ENCODE data around the gene SP4.

SP4 gene

GRCh38 chr7:21443149-21443841 lies 15.4 kb downstream of the SP4 start:
- no peak overlapping the region for H3K4me3 ChIP-seq (ENCODE audit: insufficient read depth, low read depth, low read length)
- H3K27me3 ChIP-seq (ENCODE audit: control insufficient read depth, insufficient read depth, low read length, poor library complexity, severe bottlenecking): no peaks in the 10 kb centered on the region
- no peak overlapping the region for H3K27ac ChIP-seq (ENCODE audit: insufficient read depth, low read depth, low read length, poor library complexity, severe bottlenecking)
- no peaks in the 10 kb centered on the region for H3K9me3 ChIP-seq (ENCODE audit: control insufficient read depth, low read length)
- 96% methylated on average over 7 of the region's 7 CpGs for WGBS, 2 experiments
- H3K4me1 ChIP-seq (ENCODE audit: control insufficient read depth, insufficient read depth, low read length): no peaks in the 10 kb centered on the region
- peaks cover 12% of the 10 kb centered on the region for H3K36me3 ChIP-seq (ENCODE audit: control insufficient read depth, insufficient read depth, low read length)

- H3K36me3 ChIP-seq (ENCODE audit: control insufficient read depth, insufficient read depth, low read length): peaks cover 36% of the 10 kb centered on the region
- no peak overlapping the region for H3K27ac ChIP-seq (ENCODE audit: insufficient read depth, low read depth, low read length, poor library complexity, severe bottlenecking)
- H3K4me1 ChIP-seq (ENCODE audit: control insufficient read depth, insufficient read depth, low read length): no peaks in the 10 kb centered on the region
- H3K27me3 ChIP-seq (ENCODE audit: control insufficient read depth, insufficient read depth, low read length, poor library complexity, severe bottlenecking): no peaks in the 10 kb centered on the region
- peaks cover 10% of the 10 kb centered on the region for H3K9me3 ChIP-seq (ENCODE audit: control insufficient read depth, low read length)
- WGBS, 2 experiments: 84 to 85% methylated on average over 6 of the region's 6 CpGs
- H3K4me3 ChIP-seq (ENCODE audit: insufficient read depth, low read depth, low read length): no peak overlapping the region
Measured at GRCh38 chr7:21448974-21449373, 21.1 kb downstream of the SP4 start.

DNA sequence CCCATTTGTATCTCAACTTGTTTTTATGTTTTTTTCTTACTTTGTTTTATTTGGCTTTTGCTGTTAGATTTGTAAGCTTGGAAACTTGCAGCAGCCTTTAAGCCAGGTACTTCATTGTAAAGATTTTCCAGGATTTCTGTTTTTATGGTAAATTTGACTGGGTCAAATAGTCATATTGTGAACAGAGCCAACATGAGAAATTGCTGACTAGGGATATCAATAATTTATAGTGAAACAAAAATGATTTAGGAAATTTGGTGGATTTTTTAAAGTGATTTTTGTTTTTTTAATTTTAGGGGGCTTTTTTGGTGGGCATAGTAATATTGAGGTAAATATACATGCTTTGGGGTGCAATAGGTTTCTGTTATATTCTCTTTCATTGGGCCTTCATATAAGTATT lies 22.2 kb downstream of the SP4 start:
- Histone ChIP-seq H3K4me3 (ENCODE audit: insufficient read depth, low read depth, low read length) (no peak overlapping the region), H3K9me3 (ENCODE audit: control insufficient read depth, low read length) (peaks cover 16% of the 10 kb centered on the region), H3K27me3 (ENCODE audit: control insufficient read depth, insufficient read depth, low read length, poor library complexity, severe bottlenecking) (no peaks in the 10 kb centered on the region), H3K4me1 (ENCODE audit: control insufficient read depth, insufficient read depth, low read length) (no peaks in the 10 kb centered on the region), H3K27ac (ENCODE audit: insufficient read depth, low read depth, low read length, poor library complexity, severe bottlenecking) (no peak overlapping the region), H3K36me3 (ENCODE audit: control insufficient read depth, insufficient read depth, low read length) (peaks cover 30% of the 10 kb centered on the region)

GRCh38 chr7:21450941-21451340 lies 23.1 kb downstream of the SP4 start:
- 96% methylated on average over 5 of the region's 5 CpGs for WGBS, 2 experiments
- Histone ChIP-seq H3K4me1 (ENCODE audit: control insufficient read depth, insufficient read depth, low read length) (no peaks in the 10 kb centered on the region), H3K27ac (ENCODE audit: insufficient read depth, low read depth, low read length, poor library complexity, severe bottlenecking) (no peak overlapping the region), H3K36me3 (ENCODE audit: control insufficient read depth, insufficient read depth, low read length) (peaks cover 33% of the 10 kb centered on the region), H3K4me3 (ENCODE audit: insufficient read depth, low read depth, low read length) (no peak overlapping the region), H3K9me3 (ENCODE audit: control insufficient read depth, low read length) (peaks cover 16% of the 10 kb centered on the region), H3K27me3 (ENCODE audit: control insufficient read depth, insufficient read depth, low read length, poor library complexity, severe bottlenecking) (no peaks in the 10 kb centered on the region)

GRCh38 chr7:21454182-21454581 lies 26.3 kb downstream of the SP4 start:
- H3K9me3 ChIP-seq (ENCODE audit: control insufficient read depth, low read length): peaks cover 12% of the 10 kb centered on the region
- peaks cover 28% of the 10 kb centered on the region for H3K36me3 ChIP-seq (ENCODE audit: control insufficient read depth, insufficient read depth, low read length)
- H3K4me1 ChIP-seq (ENCODE audit: control insufficient read depth, insufficient read depth, low read length): no peaks in the 10 kb centered on the region
- no peaks in the 10 kb centered on the region for H3K27me3 ChIP-seq (ENCODE audit: control insufficient read depth, insufficient read depth, low read length, poor library complexity, severe bottlenecking)
- H3K4me3 ChIP-seq (ENCODE audit: insufficient read depth, low read depth, low read length): no peak overlapping the region
- no peak overlapping the region for H3K27ac ChIP-seq (ENCODE audit: insufficient read depth, low read depth, low read length, poor library complexity, severe bottlenecking)

- H3K36me3 ChIP-seq (ENCODE audit: control insufficient read depth, insufficient read depth, low read length): peaks cover 31% of the 10 kb centered on the region
- peaks cover 12% of the 10 kb centered on the region for H3K9me3 ChIP-seq (ENCODE audit: control insufficient read depth, low read length)
- no peak overlapping the region for H3K27ac ChIP-seq (ENCODE audit: insufficient read depth, low read depth, low read length, poor library complexity, severe bottlenecking)
- H3K4me3 ChIP-seq (ENCODE audit: insufficient read depth, low read depth, low read length): no peak overlapping the region
- WGBS, 2 experiments: 90 to 100% methylated on average over 1 of the region's 1 CpG
- H3K27me3 ChIP-seq (ENCODE audit: control insufficient read depth, insufficient read depth, low read length, poor library complexity, severe bottlenecking): no peaks in the 10 kb centered on the region
- no peaks in the 10 kb centered on the region for H3K4me1 ChIP-seq (ENCODE audit: control insufficient read depth, insufficient read depth, low read length)
Measured at GRCh38 chr7:21454906-21455305, 27.0 kb downstream of the SP4 start.

GRCh38 chr7:21461282-21461681 lies 33.4 kb downstream of the SP4 start:
- WGBS, 2 experiments: 95 to 98% methylated on average over 26 of the region's 26 CpGs
- H3K27me3 ChIP-seq (ENCODE audit: control insufficient read depth, insufficient read depth, low read length, poor library complexity, severe bottlenecking): no peaks in the 10 kb centered on the region
- no peak overlapping the region for H3K4me3 ChIP-seq (ENCODE audit: insufficient read depth, low read depth, low read length)
- peaks cover 11% of the 10 kb centered on the region for H3K36me3 ChIP-seq (ENCODE audit: control insufficient read depth, insufficient read depth, low read length)
- no peaks in the 10 kb centered on the region for H3K4me1 ChIP-seq (ENCODE audit: control insufficient read depth, insufficient read depth, low read length)
- no peak overlapping the region for H3K27ac ChIP-seq (ENCODE audit: insufficient read depth, low read depth, low read length, poor library complexity, severe bottlenecking)
- no peaks in the 10 kb centered on the region for H3K9me3 ChIP-seq (ENCODE audit: control insufficient read depth, low read length)

GRCh38 chr7:21462081-21462480 lies 34.2 kb downstream of the SP4 start:
- Histone ChIP-seq H3K4me3 (ENCODE audit: insufficient read depth, low read depth, low read length) (no peak overlapping the region), H3K36me3 (ENCODE audit: control insufficient read depth, insufficient read depth, low read length) (peaks cover 7% of the 10 kb centered on the region), H3K4me1 (ENCODE audit: control insufficient read depth, insufficient read depth, low read length) (no peaks in the 10 kb centered on the region), H3K27ac (ENCODE audit: insufficient read depth, low read depth, low read length, poor library complexity, severe bottlenecking) (no peak overlapping the region), H3K27me3 (ENCODE audit: control insufficient read depth, insufficient read depth, low read length, poor library complexity, severe bottlenecking) (no peaks in the 10 kb centered on the region), H3K9me3 (ENCODE audit: control insufficient read depth, low read length) (no peaks in the 10 kb centered on the region)
- 92 to 94% methylated on average over 3 of the region's 3 CpGs for WGBS, 2 experiments

DNA sequence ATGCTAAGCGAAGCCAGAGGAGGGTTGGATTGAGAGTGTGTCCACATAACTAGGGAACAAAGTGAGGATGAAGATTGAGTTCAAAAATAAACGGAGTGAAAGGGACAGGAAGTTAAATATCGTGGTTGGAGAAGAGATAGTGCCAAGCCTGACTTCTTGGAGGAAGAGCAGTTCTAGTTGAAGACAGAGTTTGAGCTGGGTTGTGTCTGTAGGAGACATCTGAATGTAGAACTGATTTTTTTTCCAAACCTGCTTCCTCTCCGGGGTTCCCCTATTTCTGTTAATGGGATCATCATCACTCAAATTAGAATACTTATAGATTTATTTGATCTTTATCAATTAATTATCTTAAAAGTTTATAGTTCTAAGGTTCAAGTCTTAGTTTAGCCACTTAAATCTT lies 35.6 kb downstream of the SP4 start:
- 96% methylated on average over 3 of the region's 4 CpGs for WGBS, 2 experiments
- no peaks in the 10 kb centered on the region for H3K27me3 ChIP-seq (ENCODE audit: control insufficient read depth, insufficient read depth, low read length, poor library complexity, severe bottlenecking)

DNA sequence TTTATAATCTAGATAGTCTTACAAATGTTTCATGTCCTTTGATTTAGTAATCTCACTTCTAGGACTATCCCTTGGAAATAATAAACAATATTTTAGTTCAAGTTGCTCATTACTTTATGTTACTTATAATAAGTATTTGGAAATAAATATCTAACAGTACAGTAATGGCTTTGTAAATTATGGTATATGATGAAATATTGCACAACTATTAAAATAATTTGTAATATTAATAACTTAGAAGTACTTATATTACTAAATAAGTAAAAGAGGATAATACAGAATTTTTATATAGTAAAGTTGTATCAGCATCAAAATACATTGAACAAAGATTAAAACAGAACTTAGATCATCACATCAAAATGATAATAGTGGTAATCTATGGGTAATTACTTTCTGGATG lies 41.1 kb downstream of the SP4 start:
- Histone ChIP-seq H3K9me3 (ENCODE audit: control insufficient read depth, low read length) (no peaks in the 10 kb centered on the region), H3K36me3 (ENCODE audit: control insufficient read depth, insufficient read depth, low read length) (no peaks in the 10 kb centered on the region), H3K27me3 (ENCODE audit: control insufficient read depth, insufficient read depth, low read length, poor library complexity, severe bottlenecking) (no peaks in the 10 kb centered on the region), H3K4me1 (ENCODE audit: control insufficient read depth, insufficient read depth, low read length) (no peaks in the 10 kb centered on the region), H3K27ac (ENCODE audit: insufficient read depth, low read depth, low read length, poor library complexity, severe bottlenecking) (no peak overlapping the region), H3K4me3 (ENCODE audit: insufficient read depth, low read depth, low read length) (no peak overlapping the region)

More for the DNA sequence above, 35.6 kb downstream of the SP4 start:
- Histone ChIP-seq H3K4me1 (ENCODE audit: control insufficient read depth, insufficient read depth, low read length) (no peaks in the 10 kb centered on the region), H3K4me3 (ENCODE audit: insufficient read depth, low read depth, low read length) (no peak overlapping the region), H3K27ac (ENCODE audit: insufficient read depth, low read depth, low read length, poor library complexity, severe bottlenecking) (no peak overlapping the region), H3K36me3 (ENCODE audit: control insufficient read depth, insufficient read depth, low read length) (peaks cover 7% of the 10 kb centered on the region), H3K9me3 (ENCODE audit: control insufficient read depth, low read length) (no peaks in the 10 kb centered on the region)

DNA sequence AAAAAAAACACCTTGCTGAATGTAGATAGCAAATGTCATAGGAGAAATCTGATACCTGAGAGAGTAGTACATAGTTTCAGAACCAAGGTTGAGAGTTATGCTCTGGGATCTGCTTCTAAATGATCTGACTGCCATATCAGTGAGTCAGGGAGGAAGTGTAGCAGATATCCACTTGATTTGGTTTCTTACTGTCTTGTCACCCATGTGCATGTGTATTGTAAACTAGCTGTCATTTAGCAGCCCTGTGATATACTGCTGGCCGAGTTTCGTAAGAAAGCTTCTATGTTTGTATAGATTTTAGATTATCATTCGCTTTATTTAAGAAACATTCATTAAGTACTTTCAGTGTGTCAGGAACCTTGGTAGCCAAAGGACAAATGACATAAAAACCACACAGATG lies 42.0 kb downstream of the SP4 start:
- Histone ChIP-seq H3K9me3 (ENCODE audit: control insufficient read depth, low read length) (no peaks in the 10 kb centered on the region), H3K36me3 (ENCODE audit: control insufficient read depth, insufficient read depth, low read length) (no peaks in the 10 kb centered on the region), H3K27ac (ENCODE audit: insufficient read depth, low read depth, low read length, poor library complexity, severe bottlenecking) (no peak overlapping the region), H3K4me1 (ENCODE audit: control insufficient read depth, insufficient read depth, low read length) (no peaks in the 10 kb centered on the region), H3K4me3 (ENCODE audit: insufficient read depth, low read depth, low read length) (no peak overlapping the region), H3K27me3 (ENCODE audit: control insufficient read depth, insufficient read depth, low read length, poor library complexity, severe bottlenecking) (no peaks in the 10 kb centered on the region)
- WGBS, 2 experiments: 90% methylated on average over 3 of the region's 3 CpGs; no CpG with 5 or more reads in 1 of the 2 experiments
